ENCODE measurements around the gene TOMM20. TPM values are rescaled to one million over a fixed set of nuclear protein-coding genes. Genes with fewer than 3 reads are reported as not detected.

The TOMM20 gene
- polyA plus RNA-seq (2012; ENCODE audit: insufficient read depth, insufficient read length, low read depth) = 206 TPM

- Histone ChIP-seq H3K4me3 (ENCODE audit: low read depth, low read length) (peak within 1 kb of the TSS; percentile 100), H3K4me1 (no peaks in the 10 kb centered on the region), H3K27me3 (no peaks in the 10 kb centered on the region), H3K9me3 (no peaks in the 10 kb centered on the region), H3K36me3 (peaks cover 53% of the 10 kb centered on the region)
- TF ChIP-seq CTCF (IDR thresholded peaks at IDR 0.05; ENCODE audit: low read depth, low read length) = no peak
- DNase-seq = peak; percentile 97
Measured at GRCh38 chr1:235128456-235129328, at the start of gene TOMM20. TOMM20 (minus strand) TSS chr1:235128837; CDS start chr1:235128715, 122 bp downstream.

DNA sequence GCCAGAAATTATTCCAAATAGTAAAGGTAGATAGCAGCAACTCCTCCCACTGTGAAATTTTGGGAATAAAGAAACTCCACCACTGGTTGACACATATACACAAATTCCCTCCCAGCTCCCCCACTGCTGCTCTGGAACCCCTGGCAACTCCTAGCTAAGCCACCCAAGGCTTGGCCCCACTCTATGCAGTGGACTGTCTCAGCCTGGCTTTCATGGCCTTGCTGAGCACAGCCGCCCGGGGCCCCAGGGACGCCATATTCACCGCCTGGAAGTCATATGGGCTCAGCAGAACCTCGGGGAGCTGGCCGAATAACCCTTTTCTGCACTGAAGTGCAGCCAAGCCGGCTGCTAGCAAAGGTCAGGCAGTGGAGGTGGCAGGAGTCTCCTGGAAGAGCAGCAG is 47.8 kb upstream of the TOMM20 start:
- peaks cover 46% of the 10 kb centered on the region for H3K36me3 ChIP-seq
- TF ChIP-seq CTCF (IDR thresholded peaks at IDR 0.05; ENCODE audit: low read depth, low read length) = no peak
- no peaks in the 10 kb centered on the region for H3K9me3 ChIP-seq
- no peaks in the 10 kb centered on the region for H3K4me1 ChIP-seq
- no peaks in the 10 kb centered on the region for H3K27me3 ChIP-seq
- no peak for DNase-seq
- H3K4me3 ChIP-seq (ENCODE audit: low read depth, low read length) = no peak overlapping the region

- no peaks in the 10 kb centered on the region for H3K27me3 ChIP-seq
- DNase-seq = no peak
- no peak overlapping the region for H3K4me3 ChIP-seq (ENCODE audit: low read depth, low read length)
- H3K9me3 ChIP-seq = no peaks in the 10 kb centered on the region
- no peak for TF ChIP-seq CTCF (IDR thresholded peaks at IDR 0.05; ENCODE audit: low read depth, low read length)
- H3K4me1 ChIP-seq = no peaks in the 10 kb centered on the region
- H3K36me3 ChIP-seq = peaks cover 40% of the 10 kb centered on the region
Measured at GRCh38 chr1:235169986-235170385, 41.3 kb upstream of the TOMM20 start.

GRCh38 chr1:235168375-235168774 is 39.7 kb upstream of the TOMM20 start:
- no peaks in the 10 kb centered on the region for H3K4me1 ChIP-seq
- no peaks in the 10 kb centered on the region for H3K27me3 ChIP-seq
- no peak overlapping the region for H3K4me3 ChIP-seq (ENCODE audit: low read depth, low read length)
- H3K9me3 ChIP-seq = no peaks in the 10 kb centered on the region
- DNase-seq = no peak
- peaks cover 28% of the 10 kb centered on the region for H3K36me3 ChIP-seq
- TF ChIP-seq CTCF (IDR thresholded peaks at IDR 0.05; ENCODE audit: low read depth, low read length) = no peak

GRCh38 chr1:235161685-235162327 is 33.2 kb upstream of the TOMM20 start:
- Histone ChIP-seq H3K4me3 (ENCODE audit: low read depth, low read length) (peak overlapping the region; percentile 85), H3K4me1 (no peaks in the 10 kb centered on the region), H3K27me3 (no peaks in the 10 kb centered on the region), H3K9me3 (no peaks in the 10 kb centered on the region), H3K36me3 (peaks cover 18% of the 10 kb centered on the region)
- no peak for DNase-seq
- no peak for TF ChIP-seq CTCF (IDR thresholded peaks at IDR 0.05; ENCODE audit: low read depth, low read length)

All from BE2C (cell line).